SW 1271 (cell line): ENCODE data around the gene EZR.

ENCODE experiments used
- DNase-seq, 2 experiments: peaks; one replicate each; lab custom pipeline; 2025; lab: John Stamatoyannopoulos, UW

EZR gene

GRCh38 chr6:158761746-158762145 is 57.4 kb downstream of the EZR start:
- DNase-seq = no peak

- DNase-seq = no peak
Measured at GRCh38 chr6:158760618-158761250, 58.4 kb downstream of the EZR start.

- DNase-seq = no peak
Measured at GRCh38 chr6:158759966-158760617, 59.1 kb downstream of the EZR start.

DNA sequence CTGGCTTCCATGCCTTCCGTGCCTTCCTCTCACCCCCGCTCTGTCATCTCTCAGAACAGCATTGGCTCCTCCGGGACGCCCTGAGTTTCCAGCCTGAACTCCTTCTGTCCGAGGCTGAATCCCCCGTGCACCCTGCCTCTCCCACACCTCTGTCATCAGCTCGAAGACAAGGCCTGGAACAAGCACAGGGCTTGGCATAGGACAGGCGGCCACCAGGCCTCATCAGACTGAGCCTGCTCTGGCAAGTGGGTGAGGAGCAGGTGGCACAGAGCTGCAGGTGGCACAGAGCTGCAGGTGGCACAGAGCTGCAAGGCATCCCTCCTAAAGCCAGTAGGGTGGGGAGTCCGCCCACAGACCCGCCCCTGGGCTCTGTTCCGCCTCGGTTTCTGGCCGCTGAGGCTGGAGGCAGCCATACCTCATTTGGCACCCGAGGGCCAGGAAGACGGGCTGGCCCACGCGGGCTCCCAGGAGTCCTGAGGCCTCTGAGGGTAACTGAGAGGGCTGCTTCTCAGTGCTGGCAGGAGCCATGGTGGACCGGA is 60.2 kb downstream of the EZR start:
- no peak for DNase-seq

DNA sequence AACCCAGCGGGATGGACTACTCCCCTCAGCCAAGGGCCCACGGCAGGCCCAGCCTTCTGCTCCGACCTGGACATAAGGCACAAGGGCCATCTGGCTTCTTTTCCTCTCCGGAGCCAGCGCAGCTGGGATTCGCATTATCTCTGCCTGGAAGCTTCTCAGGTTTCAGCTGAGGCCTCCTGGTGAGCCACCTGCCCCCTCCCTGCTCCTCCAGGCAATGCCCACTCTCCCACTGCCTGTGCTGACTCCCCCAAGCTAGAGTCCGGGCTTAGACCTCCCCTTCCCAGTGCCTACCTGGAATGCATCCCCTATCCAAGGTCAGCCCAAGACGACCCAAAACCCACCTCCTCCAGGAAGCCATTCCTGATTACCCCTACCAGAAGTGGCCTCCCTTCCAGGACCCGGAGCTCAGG is 60.7 kb downstream of the EZR start:
- no peak for DNase-seq

DNA sequence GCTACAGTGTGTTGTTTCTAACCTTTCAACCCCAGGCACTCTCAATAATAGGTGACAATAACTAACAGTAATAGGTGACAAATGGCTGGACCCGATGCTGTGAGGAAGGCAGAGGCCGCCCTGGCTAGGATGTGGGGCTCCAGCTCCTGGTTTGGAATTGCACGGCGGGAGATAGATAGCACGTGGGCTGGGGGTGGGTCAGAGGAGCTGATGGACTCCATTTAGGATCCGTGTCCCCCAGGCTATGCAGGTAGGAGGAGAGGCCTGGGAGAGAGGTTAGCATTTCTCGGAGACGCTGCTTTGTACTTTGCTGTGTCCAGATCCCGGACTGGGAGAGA is 61.4 kb downstream of the EZR start:
- no peak for DNase-seq

DNA sequence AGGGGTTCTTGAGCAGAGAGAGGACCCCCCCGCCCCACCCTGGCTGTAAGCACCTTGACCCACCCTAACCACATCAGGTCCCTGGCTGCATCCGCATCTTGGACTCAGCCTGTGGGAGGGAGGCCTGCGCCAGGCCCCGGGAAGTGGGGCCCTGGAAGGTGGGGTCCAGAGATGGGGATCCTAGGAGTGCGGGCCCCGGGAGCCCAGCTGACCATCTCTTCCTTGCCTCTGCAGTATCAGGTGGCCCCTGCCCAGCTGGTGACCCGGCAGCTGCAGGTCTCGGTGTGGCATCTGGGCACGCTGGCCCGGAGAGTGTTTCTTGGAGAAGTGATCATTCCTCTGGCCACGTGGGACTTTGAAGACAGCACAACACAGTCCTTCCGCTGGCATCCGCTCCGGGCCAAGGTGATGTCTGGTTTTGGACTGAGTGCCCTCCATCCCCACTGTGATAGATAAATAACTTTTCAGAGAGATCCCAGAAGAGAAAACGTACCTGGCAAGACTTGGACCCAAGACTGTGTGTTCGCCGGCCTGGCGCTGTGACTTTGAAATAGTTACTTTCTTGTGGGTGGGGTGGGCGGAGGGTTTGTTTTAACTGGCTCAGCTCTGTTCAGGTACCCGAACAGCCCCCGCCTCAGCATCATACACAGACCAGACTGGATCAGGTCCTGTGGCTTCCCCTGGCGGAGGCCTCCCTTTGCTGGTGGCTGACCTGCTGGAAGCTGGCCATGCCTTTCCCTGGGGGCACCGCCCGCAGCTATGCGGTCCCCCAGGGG is 62.0 kb downstream of the EZR start:
- DNase-seq = no peak

DNA sequence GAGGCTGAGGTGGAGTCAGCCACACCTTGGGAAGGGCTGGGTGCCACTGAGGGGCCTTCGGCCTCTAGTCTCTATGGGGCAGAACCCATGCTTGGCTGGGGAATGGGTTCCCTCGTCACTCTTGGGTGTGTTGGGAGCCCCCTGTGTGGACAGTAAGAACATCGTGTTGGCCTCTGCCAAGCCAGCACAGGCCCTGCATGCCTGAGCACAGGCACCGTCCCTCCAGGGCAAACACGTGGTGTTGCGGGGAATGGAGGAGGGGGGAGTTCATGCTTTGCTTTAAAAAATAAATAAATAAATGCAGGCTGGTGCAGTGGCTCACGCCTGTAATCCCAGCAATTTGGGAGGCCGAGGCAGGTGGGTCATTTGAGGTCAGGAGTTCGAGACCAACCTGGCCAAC is 63.0 kb downstream of the EZR start:
- no peak for DNase-seq

DNA sequence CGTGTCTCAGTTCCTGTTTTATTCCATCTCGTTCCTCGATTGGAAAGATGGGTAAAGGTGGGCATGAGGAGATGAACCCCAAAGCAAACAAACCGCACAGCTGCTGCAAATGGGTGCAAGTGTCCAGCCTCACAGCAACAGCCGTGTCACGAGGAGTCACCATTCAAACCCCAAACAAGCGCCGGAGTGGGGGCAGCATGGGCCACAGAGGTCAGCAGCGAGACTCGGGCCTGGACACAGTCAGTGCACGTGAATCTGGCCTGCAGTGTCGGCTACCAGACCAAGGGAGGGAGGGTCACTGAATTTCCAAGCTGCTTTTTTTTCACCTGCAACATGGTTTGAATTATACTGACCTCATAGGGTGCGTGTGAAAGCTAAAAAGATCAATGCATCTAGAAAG is 63.5 kb downstream of the EZR start:
- no peak for DNase-seq

DNA sequence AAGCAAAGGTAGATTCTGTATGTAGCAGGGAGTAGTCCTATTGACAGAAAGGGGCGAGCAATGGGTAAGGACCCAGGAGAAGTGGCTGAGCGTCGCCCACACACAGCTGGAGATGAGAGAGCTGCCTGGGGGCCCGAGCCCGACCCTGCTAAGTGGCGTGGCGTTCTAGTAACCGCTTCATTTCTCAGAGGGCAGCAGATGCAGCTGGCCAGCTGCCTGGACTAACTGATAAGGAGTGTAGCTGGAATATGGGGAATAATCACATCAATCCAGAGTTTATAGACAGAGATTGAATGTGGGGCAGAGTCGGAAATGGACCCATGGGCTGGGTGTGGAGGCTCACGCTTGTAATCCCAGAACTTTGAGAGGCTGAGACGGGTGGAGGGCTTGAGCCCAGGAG is 64.4 kb downstream of the EZR start:
- no peak for DNase-seq

DNA sequence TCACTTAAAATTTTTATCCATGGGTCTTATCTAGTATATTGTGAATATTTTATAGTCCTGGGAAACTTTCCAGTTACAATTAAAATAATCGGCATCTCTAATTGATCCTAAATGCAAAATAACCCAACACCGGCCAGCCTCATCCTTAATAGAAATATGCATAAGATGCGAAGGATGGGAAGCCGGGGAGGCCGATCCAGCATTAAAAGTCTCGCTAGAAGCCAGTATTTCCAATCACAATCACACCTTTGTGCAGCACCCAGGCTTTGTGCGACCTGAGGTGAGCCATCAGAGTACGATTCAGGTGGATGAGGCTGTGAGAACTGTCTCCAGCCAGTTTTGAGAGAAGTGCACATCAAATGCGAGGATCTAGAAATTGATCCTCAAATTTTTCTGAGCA is 65.4 kb downstream of the EZR start:
- DNase-seq = no peak

- no peak for DNase-seq
Measured at GRCh38 chr6:158752613-158753012, 66.6 kb downstream of the EZR start.

DNA sequence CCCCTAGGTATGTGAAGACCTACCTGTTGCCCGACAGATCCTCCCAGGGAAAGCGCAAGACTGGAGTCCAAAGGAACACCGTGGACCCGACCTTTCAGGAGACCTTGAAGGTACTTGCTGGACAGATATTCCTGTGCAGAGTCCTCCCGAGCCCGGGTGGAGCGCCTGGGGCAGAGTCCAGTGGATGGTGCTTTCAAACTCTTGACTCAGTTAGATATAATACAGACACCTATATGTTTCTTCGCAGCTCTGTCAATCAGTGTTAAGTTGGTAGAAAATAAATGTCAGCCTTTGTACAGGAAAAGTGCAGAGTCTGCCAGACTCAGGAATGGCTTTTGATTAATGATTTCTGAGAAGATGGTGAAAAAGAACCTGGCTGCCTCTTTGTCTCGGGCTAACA is 67.2 kb downstream of the EZR start:
- no peak for DNase-seq

GRCh38 chr6:158751224-158751623 is 67.9 kb downstream of the EZR start:
- no peak for DNase-seq

- DNase-seq = no peak
Measured at GRCh38 chr6:158744986-158745430, 74.2 kb downstream of the EZR start.

DNA sequence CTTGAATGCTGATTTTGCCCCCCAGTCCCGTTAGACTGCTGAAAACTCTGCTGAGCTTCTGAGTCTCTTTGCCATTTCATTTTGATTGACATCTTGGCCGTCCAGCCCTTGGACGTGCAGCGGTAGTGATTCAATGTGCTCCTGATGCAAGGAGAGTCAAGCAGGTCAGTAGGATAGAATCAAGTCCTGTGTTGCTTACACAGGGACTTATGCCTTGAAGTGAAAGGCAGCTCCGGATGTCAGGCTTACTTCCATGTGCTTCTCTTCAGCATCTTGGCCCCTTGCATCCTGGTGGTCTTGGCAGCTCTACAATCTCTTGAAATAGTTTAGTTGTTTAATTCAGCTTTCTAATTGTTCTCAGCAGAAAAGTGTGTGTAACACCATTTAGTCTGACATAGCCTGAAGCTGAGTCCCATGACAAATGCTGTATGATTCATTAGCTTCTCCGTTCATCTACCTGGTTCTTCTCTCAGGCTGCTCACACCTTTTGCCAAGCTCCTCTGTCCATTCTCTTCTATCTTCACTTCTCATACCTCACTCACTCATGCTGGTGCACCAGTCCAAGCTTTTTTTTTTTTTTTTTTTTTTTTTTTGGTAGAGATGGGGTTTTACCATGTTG is 76.0 kb downstream of the EZR start:
- DNase-seq = no peak

- no peak for DNase-seq
Measured at GRCh38 chr6:158739673-158740072, 79.5 kb downstream of the EZR start.

DNA sequence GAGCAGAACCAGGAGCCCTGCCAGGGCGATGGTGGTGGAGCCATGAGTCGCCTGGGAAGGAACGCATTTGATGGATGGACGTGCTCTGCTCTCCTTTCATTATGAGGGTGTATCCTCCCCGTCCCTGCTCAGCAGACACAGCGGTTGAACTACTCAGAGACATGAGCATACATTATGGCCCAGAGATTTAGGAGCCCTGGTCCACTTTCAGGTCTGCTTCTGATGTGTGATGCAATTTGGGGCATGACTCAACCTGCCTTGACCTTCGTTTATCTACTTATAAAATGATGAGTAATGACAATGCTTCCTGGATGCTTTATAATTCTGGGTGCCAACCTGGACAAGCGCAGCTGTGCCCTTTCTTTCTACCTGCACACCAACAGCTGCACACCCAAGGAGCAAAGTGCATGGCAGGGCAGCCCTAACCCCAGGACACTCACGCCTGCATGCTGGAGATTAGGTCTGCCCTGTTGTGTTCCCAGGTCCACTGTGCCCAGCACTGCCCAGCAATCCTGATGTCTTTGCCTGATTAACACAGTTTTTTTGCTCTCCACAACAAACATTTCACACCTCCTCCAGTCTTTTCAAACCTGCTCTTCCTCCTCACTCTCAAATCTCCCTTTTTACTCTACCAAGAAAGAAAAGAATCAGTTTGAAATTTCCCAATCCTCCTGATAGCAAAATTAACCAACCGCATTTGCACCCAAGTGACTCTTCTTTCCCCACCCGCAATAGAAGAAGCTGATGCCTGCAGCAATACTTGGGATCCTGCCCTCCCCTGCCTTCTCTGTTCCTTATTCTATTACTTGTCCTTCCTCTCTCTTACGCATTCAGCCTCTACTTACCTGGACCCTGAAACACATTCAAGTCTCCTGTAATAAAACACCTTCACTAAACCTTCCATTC is 81.2 kb downstream of the EZR start:
- peak in 1 of 2 experiments; percentile 34 for DNase-seq

- DNase-seq = no peak
Measured at GRCh38 chr6:158737082-158737709, 82.0 kb downstream of the EZR start.

DNA sequence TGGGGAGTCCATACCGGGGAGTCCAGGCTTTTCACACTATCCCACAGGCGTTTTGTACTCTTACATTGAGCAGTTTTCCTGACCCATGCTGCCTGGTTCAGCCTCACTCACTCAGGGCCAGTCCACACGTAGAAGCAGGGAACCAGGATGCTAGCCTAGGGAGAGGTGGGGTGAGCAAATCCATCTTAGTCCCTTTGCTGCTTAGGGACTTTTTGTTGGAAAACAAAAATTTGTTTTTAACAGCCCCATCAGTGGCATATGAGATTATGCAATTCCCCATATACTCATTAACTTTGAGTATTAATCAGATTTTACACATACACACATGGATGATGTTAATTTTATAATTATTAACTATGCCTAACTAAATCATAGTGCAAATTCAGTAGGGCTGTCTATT is 84.2 kb downstream of the EZR start:
- DNase-seq = no peak

- no peak for DNase-seq
Measured at GRCh38 chr6:158730541-158730907, 88.6 kb downstream of the EZR start.
